Dermis microvascular lymphatic vessel endothelial cell (primary cell): ENCODE results near the gene FUT6. TPM values are rescaled to one million over a fixed set of nuclear protein-coding genes. Genes with fewer than 3 reads are reported as not detected.
"Not testable (repeated sequence)": the region's sequence is repeated elsewhere in the genome, so short reads cannot be mapped to it uniquely, and the experiment has no call there.

Source experiments
- DNase-seq, 2 donors: peaks; one replicate each; pipeline versions ENCODE4 v3.0.0 to v3.0.0-alpha.2; 2010; ENCODE audit warnings: low read depth in 2 of 2
- total RNA-seq: library from RNA; depleted of rRNA; stranded (reverse); fragments of >200 nt; gene quantifications from 2 replicates; pipeline ENCODE4 v1.2.1, GENCODE V29; 2014

Gene FUT6
- total RNA-seq, 1 donor from 2014 or later = not detected

DNA sequence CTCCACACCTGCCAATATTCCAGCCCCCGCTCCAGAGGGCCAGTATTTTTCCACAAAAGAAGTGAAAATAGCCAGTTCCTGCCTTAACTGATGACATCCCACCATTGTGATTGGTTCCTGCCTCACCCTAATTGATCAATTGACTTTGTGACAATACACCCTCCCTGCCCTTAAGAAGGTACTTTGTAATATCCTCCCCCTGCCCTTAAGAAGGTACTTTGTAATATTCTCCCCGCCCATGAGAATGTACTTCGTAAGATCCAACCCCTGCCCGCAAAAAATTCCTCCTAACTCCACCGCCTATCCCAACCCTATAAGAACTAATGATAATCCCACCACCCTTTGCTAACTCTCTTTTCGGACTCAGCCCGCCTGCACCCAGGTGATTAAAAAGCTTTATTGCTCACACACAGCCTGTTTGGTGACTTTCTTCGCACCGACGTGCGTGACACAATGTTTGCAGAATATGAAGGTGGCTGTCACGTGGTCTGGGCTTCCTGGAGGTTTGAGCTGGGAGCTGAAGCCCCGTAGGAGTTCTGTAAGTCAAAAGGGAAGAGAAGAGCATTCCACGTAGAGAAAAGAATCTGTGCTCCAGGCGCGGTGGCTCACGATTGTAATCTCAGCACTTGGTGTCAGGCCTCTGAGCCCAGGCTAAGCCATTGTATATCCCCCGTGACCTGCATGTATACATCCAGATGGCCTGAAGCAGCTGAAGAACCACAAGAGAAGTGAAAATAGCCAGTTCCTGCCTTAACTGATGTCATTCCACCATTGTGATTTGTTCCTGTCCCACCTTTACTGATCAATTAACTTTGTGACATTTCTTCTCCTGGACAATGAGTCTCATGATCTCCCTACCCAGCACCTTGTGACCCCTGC, 17.9 kb upstream of the FUT6 start:
- DNase-seq = no peak

DNA sequence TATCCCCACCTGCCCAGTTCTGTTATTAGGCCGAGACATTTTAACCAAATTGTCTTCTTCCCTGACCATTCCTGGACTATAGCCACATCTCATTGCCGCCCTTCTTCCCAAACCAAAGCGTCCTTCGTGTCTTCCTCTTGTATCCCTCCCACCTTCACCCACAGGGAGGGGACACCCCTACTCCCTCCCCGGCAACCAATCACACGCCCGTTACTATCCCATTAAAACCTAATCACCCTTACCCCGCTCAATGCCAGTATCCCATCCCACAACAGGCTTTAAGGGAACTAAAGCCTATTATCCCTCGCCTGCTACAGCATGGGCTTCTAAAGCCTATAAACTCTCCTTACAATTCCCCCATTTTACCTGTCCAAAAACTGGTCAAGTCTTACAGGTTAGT, 15.6 kb upstream of the FUT6 start:
- not testable (repeated sequence) for DNase-seq

DNA sequence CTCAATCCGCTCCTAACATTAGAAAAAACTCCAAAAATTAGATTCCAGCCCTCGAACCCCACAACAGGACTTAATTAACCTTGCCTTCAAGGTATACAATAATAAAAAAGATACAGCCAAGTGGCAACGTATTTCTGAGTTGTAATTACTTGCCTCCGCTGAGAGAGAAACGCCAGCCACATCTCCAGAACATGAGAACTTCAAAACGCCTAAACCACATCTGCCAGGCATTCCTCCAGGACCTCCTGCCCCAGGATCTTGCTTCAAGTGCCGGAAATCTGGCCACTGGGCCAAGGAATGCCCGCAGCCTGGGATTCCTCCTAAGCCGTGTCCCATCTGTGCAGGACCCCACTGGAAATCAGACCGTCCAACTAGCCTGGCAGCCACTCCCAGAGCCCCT, 14.6 kb upstream of the FUT6 start:
- not testable (repeated sequence) for DNase-seq

DNA sequence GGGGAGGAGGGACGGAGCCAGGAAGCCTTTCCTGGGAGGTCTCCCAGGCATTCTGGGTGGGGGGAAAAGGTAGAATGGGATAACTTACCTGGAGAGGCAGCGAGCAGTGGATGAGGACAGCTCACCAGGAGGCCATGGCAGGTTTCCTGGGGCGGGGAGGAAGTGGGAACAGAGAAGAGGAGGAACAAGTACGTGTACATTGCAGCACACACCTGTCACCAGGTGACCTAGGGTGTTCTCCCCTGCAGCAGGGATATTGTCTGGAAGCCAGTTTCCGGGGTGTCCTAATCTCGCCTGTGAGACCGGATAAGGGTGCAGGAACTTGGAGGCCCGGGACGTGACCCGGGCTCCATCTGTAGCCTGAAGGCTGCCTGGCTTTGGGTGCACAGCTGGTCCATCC, 11.8 kb upstream of the FUT6 start, which contains the start of gene FUT3:
FUT3 (minus strand) TSS at position 148 of the 400 bp plus-strand sequence.
- DNase-seq = no peak

DNA sequence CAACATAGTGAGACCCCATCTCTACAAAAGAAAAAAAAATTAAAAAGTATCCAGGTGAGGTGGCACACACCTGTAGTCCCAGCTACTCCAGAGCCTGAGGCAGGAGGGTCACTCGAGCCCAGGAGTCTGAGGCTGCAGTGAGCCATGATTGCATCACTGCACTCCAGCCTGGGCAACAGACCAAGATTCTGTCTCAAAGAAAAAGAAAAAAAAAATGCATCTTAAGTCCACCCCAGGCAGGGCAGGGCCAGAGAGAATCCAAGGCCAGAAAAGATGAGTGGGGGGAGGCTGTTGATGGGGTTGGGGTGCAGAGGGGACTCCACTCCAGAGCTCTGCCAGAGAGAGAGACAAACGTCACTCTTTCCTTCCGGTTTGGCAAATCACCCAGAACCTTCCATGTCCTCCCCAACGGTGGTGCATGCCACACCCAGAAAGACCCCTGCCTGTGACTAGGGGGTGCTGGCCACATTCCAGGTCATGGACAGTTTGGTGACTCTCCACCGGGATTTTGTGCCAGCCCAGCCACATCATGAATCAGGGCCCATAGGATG, 11.3 kb upstream of the FUT6 start:
- DNase-seq = no peak

DNA sequence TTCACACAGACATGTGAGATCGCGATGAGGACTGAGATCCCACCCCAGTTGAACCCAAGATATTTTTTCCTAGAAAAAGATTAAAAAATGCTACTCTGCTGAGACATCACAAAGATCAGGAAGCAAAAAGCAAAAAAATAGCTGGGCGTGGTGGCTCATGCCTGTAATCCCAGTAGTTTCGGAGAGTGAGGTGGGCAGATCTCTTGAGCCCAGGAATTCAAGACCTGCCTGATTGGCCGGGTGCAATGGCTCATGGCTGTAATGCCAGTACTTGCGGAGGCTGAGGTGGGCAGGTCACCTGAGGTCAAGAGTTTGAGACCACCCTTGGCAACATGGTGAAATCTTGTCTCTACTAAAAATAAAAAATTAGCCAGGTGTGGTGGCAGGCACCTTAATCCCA, 10.7 kb upstream of the FUT6 start:
- DNase-seq = no peak

DNA sequence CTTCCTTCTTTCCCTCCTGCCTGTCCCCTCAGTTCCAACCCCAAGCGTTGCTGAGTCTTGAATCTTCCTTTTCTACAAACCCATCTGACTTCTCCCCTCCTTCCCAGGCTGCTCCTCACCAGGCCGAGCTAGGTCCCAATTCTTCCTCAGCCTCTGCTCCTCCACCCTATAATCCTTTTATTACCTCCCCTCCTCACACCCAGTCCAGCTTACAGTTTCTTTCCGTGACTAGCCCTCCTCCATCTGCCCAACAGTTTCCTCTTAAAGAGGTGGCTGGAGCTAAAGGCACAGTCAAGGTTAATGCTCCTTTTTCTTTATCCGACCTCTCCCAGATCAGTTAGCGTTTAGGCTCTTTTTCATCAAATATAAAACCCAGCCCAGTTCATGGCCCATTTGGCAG, 9.1 kb upstream of the FUT6 start:
- not testable (repeated sequence) for DNase-seq

DNA sequence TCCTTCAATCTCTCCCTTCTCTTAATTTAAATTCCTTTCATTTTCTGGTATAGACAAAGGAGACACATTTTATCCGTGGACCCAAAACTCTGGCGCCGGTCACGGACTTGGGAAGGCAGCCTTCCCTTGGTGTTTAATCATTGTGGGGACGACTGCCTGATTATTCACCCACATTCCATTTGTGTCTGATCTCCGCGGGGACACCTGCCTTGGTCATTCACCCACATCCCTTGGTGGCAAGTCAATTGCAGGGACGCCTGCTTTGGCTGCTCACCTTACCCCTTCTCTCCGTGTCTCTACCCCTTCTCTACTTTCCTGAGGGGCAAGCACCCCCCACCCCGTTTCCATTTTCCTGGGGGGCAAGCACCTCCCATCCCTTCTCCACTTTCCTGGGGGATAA, 8.3 kb upstream of the FUT6 start:
- not testable (repeated sequence) for DNase-seq

DNA sequence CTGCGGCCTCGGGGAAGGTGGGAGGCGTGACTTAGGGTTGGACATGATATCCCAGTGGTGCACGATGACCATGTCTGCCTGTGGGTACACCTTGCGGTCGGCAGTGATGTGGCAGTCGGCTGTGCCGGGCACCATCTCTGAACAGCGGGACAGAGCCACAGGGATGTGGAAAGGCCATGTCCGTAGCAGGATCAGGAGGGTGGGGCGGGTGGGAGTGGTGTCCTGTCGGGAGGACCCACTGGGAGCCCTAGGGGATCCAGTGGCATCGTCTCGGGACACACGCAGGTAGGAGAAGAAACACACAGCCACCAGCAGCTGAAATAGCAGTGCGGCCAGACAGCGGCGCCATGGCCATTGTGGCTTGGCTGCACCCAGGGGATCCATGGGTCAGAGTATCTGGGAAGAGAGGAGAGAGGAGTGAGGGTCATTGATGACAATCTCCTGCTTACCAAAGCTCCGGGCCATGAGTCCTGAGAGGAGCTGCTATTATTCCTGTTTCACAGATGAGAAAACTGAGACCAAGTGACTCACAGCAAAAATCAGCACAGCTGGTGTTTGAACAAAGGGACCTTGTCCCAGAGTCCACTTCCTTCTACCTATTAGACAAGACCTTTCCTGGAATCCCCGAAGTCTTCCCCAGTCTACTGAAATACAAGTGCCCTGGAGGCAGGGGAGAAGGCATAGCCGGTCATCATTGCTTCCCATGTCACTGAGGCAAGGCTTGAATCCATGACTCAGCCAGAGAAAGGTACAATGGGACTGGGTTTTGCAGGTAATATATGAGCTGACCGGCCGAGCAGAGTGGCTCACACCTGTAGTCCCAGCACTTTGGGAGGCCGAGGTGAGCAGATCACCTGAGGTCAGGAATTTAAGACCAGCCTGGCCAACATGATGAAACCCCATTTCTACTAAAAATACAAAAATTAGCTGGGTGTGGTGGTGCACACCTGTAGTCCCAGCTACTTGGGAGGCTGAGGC, 5.2 kb upstream of the FUT6 start:
- no peak for DNase-seq

DNA sequence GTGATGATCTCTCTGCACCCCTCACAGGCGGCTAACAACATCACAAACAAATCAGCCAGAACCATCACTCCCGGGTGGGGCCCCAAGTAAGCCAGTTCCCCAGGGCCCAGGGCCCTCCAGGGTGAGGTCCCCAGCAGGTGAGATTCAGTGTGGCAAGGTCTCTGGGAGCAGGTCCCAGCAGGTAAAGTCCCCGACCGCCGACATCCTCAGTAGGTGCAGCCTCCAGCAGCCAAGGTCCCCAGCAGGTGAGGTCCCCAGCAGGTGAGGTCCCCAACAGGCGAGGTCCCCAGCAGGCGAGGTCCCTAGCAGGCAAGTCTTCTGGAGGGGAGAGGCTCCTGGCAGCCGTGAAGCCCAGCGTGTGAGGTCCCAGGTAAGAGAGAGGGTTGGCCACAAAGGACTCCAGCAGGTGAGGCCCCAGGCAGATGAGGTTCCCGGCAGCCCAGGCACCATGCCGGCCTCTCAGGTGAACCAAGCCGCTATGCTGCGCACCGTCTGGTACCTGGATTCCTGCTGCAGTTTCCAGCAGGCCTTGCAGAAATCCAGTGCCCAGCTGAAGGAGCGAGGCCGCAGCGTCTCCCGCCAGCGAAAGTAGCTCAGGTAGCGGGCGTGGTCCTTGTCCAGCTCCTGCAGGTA, 3.9 kb upstream of the FUT6 start:
- no peak for DNase-seq

DNA sequence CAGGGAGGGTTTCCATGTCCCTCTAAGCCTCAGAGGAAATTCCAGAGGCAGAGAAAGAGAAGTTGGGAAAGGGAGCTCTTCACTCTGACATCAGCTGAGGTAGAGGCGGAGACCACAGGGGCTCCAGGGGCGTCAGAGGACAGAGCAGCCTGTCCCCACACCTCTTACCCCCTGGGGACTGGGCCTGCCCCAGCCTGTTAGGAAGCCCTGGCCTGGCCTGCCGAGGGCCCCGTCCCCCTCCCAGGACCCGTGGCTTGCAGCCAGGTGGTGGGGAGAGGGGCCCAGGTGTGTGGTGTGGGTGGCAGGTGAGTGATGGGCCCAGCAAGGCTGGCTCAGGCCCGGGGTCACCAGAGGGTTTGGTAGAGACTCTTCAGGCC, 2.2 kb upstream of the FUT6 start:
- DNase-seq = not testable (repeated sequence)

DNA sequence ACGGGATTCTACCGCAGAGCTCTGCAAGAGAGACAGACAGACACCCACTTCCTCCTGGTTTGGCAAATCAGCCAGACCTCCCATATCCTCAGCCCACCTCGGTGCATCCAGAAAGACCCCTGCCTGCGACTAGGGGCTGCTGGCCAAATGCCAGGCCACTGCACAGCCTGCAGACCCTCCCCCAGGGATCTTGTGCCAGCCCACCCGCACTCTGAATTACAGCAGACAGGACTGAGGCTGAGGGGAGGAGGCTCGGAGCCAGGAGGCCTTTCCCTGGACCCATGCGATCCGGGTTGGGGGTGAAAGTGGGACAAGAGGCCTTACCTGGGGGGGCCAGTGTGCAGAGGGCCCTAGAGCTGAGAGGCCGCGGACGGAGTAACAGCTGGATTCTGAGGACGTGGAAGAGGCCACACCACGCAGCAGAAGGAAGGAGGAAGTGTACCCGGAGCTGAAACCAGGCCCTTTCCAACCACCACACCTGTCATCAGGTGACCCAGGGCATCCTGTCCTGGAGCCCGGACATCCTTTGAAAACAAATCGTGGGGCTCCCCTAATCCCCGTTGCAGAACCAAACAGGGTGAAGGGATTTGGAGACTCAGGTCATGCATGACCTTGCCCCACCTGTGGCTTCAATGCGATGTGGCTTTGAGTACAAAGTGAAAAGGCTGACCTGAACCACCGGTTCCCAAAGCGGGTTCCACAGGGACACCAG, 993 bp downstream of the FUT6 start:
- DNase-seq = no peak

DNA sequence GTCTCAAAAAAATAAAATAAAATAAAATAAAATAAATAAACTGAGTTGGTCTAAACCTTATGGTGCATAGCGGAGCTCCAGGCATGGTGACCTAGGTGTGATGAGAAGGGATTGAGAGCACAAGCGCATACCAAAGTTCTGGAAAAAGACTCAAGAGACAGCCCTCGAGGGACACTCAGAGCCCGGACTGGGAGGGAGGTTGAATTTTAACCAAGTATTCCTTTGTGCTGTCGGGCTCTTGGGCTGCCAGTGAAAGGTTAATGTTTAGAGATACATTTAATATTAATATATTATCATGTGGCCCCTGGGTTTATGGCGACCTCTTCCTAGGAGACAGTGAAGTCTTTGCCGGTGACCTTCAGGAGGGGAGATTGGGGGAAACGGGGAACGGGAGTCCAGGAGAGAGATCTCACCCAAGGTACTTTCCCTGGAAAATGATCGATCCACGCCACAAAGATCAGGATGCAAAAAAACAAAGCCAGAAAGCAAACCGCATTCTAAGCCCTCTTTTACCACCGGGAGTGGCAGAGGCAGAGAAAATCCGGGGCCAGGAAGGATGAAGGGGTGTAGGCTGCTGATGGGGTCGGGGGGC, 1.6 kb downstream of the FUT6 start:
- no peak for DNase-seq

DNA sequence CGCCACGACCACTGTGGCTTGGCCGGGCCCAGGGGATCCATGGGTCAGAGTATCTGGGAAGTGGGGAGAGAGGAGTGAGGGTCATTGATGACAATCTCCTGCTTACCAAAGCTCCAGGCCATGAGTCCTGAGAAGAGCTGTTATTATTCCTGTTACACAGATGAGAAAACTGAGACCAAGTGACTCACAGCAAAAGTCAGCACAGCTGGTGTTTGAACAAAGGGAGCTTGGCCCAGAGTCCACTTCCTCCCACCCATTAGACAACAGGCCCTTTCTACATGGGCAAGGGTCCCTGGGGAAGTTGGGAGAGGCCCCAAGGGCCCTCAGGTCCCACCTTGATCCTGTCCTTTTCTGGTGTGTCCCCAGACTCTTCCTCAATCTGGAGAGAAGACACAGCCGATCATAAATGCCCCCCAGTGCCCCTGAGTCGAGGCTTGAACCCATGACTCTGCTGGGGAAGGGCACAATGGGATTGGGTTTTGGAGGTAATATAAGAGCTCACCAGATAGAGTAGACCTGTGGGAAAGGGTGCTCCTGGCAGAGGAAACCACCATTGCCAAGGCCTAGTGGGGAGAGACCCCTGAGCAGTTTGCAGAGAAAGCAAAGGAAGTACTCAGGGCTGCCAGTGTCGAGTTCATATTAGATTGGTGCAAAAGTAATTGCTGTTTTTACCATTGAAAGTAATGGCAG, 6.8 kb downstream of the FUT6 start:
- DNase-seq = no peak

DNA sequence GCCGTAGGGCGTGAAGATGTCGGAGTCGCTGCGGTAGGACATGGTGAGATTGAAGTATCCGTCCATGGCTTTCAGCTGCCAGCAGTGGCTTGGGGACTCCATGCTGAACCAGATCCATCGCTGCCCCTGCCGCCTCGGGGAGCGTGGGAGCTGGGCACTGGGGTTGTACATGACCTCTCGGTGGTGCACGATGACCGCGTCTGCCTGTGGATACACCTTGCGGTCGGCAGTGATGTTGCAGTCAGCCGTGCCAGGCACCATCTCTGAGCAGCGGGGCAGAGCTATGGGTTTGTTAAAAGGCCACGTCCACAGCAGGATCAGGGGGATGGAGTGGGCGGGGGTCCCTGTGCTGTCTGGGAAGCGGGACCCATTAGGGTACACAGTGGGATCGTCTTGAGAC, 7.4 kb downstream of the FUT6 start:
- no peak for DNase-seq

DNA sequence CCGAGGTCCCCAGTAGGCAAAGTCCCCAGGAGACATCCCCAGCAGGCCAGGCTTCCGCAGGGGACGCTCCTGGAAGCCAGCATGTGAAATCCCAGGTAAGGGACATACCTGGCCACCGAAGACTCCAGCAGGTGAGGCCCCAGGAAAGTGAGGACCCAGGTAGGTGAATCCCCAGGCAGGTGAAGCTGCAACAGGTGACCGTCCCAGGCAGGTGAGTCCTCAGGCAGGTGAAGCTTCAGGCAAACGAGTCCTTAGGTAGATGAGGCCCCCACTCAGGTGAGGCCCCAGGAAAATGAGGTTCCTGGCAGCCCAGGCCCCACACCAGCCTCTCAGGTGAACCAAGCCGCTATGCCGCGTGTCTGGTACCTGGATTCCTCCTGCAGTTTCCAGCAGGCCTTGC, 8.3 kb downstream of the FUT6 start:
- no peak for DNase-seq

DNA sequence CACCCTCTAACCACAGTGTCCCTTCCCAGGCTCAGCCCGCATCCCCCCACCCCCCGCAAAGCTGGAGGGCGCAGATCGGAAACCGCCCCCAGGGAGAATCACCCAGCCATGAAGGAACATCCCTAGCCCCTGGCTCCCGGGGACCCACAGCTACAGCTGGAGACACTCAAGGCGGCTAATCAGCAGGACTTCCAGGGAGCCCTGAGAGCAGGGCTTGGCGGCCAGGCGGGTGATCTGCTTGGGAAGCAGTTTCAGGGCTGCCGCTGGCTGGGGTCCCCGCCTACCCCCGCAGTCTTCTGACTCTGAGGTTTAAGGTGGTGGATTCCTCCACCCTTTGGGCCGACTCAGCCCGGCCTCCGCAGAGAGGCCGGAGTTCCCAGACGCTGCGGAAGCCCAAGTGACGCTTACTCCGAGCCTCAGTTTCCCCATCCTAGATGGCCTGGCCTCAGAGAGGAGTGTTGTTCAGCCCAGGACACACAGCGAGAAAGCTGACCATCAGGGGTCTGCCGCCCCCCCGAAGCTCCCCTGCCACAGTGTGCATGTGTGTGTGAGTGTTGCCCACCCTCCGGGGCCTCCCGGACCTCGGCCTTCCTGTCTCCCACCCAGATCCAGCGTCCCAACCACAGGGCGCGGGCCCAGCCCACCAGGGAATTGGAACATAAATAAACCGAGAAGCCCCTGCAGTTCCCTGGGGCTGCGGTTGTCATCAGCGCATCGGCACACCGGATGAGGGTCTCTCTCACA, 9.8 kb downstream of the FUT6 start:
- no peak for DNase-seq

DNA sequence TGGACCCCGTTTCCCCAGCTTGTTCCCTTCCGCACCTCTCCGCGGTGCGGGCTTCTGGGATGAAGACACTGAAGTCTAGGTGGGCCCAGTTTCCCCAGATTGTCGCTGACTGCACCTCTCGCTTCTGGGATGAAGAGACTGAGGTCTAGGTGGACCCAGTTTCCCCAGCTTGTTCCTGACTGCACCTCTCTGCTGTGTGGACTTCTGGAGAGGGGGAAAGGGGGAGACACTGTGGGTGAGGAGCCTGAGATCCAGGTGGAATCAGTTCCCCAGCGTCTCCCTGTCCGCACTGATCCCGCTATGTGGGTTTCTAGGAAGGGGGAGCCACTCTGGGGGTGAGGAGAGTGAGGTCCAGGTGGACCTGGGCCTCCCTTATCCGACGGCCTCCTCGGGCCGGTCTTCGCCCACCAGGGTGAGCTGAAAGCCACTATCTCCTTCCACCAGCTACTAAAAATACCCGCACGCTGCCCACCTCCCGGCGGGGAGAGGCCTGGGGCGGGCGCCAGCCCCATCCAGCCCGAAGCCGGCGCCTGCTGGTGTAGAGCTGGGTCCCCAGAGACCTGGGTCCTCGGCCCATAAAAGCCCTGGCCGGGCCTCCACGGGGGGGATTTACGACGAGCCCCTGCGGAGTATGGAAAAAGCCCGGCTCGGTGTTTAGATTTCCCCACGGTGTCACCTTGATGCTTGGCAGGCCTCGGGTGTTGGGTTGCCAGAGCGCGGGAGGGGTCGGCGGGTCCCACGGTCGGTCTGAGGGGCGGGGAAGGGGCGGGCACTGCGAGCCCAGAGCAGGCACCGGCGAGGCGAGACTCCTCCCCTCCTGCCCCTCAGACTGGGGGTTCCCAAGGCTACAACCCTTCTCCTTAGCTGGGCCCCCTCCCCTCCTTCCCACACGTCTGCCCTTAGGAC, 10.6 kb downstream of the FUT6 start:
- no peak for DNase-seq
